CD4-positive, alpha-beta T cell treated with Interleukin-21 for 1 hour (primary cell): ENCODE results near the gene CD164L2.

ENCODE experiments used
- DNase-seq: peaks from one replicate; pipeline ENCODE4 v3.0.0-alpha.2; 2020

The CD164L2 gene

DNA sequence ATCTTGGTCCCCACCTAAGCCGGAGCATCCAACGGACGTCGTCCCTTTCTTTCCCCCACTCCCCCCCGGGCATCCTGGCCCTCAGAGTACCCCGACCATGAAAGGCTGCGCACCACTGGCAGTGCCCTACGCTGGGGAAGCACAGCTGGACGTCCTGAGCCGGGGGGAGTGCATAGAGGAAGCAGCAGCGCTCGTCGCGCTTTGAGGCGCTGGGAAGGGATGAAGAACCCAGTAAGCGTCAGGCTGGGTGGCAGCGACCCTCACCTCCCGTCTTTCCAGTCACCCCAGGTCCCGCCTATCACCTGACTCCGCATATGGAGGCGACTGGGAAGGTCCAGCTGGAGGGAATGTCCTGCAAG, 22.1 kb downstream of the CD164L2 start:
- DNase-seq, result no peak

DNA sequence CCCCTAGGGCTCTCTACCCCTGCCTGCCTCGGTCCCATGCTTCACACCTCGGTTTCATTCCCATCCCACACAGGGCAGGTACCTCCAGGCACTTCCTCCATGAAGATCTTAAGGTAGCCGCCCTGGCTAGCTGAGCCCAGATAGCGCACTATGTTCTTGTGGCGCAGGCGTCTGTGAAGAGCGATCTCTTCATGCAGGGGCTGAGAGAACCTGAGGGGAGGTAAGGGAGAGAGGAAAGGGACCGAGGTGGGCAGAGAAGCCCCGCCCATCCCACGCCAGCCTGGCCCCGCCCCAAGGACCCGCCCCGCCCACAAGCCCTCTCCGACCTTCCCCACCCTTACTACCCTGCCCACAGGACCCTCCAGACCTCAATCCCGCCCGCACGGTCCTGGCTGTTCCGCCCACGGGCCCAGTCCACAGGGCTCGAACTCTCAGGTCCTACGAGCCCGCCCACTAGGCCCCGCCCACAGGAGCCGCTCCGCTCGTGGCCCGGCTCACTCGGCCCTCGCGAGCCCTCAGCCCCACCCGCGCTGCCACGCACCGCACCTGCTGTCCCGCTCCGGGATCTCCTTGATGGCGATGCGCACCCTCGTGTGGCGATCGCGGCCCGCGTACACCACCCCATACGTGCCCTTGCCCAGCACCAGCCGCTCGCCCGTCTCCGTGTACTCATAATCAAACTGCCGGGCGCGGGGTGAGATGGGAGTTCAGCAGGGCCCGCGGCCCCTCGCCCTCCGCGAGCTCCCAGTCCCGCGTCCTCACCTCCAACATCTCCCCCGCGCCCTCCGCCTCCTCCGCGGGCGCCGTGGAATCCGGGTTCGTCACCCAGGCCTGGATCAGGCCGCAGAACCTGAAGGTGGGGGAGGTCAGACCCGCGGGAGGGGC, 22.7 kb downstream of the CD164L2 start:
- peak; percentile 67 for DNase-seq

DNA sequence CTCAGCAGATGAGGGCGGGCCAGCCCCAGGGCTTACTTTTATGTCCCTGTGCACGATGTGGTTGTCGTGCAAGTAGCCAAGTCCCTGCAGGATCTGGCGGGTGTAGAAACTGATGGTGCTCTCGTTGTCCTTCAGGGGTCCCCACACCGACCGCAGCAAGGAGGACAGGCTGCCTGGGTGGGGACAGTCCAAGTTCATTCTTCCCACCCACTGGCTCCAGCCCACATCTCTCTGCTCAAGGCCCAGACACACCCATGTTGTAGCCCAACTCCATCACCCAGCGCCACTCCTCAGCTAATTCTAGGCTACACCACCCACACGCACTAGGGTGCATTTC, 23.3 kb downstream of the CD164L2 start:
- DNase-seq, result no peak

DNA sequence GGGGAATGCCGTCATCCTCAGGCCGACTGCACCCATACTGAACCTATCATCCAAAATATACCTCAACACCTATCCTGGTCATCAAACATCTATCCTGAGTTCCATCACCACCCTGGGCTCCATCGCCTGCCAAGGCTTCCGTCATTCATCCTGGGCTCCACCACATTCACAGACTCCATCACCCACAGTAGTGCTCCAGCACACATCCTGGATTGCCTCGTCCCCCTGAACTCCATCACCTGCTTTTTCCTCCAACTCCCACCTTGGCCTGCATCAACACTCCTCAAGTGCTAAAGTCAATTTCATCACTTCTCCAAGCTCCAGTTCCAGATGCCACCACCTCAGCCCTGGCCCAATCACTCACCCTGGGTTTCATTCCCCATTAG, 24.2 kb downstream of the CD164L2 start:
- no peak for DNase-seq

DNA sequence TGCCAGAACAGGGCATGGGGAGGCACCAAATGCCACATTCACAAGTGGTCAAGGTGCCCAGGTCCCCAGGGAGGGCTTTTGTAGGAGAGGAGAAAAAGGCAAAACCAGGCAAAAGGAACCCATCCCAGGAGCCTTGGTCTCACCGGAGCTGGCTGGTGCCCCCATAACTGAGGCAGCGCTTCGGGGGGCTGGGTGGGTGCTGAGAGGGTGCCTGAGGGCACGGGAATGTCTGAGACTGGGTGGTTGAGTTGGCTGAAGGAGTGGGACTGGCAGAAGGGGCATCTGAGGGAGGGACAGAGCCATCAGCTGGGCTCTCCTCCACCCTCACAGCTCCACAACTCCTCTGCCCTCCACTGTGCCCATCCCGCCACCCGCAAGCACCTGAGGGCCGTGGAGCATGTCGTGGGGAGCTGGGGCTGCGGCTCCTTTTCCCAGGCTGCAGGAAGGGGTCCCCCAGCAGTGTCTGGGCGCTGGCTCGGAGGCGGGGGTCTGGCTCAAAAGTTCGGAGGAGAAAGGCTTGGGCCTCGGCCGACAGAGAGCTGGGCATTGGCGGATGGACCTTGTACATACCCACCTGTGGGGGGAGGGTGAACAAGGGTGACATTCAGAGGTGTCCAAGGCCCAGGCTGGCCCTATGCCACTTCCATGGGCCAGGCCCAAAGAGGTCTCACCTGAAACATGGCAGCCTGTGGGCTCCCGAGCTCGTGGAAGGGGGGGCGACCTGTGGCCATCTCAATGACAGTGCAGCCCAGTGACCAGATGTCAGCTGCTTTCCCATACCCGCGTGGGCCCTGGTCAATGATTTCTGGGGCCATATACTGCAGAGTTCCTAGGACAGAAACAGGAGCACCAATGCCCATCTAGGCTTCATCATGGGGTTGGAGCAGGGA, 24.9 kb downstream of the CD164L2 start:
- no peak for DNase-seq

DNA sequence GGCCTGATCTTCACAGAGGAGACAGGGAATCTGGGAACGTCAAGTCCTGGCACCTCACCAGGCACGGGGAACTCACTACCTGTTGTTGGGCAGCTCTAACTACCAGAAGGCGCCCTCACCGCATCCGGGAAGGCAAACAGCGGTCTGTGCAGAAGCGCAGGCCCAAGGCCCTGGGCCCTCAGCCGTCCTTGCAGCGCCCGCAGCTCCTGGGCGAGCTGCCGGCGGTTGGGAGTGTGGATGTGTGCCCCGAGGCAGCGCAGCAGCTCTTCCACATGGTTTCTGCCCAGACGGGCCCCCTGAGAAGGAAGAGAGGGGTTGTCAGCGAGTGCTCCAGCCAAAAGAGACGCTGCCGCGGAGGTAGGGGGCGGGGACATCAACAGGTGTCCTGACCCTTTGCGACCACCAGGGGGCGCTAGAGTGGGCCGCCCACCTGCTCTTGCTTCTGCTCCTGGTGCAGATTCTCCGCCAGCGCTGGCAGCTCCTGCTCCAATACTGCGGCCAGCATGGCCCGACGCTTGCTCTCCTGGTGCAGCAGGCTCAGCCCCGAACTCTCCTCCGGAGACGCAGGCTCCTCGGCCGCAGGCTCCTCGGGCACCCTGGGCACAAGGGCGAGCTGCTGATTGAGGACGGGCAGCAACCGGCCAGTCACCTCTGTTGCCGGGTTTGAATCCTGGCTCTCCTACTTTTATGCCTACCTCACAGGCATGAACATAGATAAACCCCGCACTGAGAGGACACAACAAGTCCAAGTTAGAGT, 25.7 kb downstream of the CD164L2 start:
- peak; percentile 85 for DNase-seq

DNA sequence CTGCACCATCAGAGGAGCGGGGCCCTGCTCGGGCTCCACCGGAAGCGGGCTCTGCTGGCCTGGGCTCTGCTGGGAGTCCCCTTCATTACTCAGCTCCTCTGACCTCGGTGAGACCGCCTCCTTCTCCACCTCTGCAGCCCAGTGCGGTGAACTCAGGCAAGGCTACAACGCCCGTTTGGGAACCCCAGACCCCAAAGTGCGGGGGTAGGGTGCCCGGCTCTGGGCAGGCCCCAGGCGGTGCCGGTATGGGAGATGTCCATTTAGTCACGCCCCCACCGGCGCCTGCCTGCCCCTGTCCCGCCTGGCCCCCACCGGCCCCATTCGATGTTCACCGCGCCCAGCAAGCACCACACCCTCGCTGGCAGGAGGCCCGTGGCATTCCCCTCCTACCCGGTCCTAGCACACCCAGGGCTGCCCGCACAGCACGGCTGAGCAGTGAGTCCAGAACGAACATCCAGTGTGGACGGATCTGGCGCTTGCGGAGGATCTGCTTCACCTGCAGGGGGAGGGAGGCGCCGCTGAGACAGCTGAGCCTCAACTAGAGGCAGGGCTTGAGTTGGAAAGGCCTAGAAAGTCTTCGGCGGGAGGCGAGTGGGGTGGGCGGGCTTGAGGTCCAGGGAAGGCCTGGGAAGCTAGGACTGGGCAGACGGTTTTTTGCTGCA, 26.4 kb downstream of the CD164L2 start:
- peak; percentile 63 for DNase-seq

DNA sequence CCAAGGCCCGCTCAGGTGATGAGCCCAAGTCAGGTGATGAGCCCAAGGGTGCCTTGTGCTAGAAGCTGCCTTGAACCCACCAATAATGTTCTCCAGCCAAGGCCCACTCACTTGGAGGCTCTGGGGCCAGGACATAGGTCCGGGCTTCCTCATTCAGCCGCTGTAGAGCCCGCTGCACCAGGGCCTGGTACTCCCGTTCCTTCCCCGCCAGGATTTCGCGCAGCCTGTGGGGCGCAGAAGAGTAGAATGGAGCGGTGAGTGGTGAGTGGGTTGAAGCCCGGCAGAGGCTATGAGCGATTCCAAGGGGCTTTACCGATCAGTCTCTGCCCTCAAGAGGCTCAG, 26.9 kb downstream of the CD164L2 start:
- no peak for DNase-seq

DNA sequence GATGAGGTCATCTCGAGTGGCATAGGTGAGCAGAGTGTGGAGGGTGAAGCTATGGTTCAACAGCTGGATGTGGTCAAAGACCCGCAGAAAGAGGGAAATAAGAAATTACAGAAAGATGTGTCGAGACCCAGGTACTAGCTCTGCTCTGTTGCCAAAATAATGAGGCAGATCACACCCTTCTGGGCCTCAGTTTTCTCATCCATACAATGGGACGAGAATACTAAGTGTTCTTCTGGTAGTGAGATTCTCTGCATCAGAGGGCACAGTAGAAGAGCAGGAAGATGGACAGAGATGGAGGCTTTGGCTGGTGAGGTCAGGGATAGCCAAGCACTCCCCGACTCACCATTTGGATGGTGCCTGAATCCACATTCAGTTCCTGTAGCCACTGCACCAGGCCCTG, 27.4 kb downstream of the CD164L2 start:
- no peak for DNase-seq

DNA sequence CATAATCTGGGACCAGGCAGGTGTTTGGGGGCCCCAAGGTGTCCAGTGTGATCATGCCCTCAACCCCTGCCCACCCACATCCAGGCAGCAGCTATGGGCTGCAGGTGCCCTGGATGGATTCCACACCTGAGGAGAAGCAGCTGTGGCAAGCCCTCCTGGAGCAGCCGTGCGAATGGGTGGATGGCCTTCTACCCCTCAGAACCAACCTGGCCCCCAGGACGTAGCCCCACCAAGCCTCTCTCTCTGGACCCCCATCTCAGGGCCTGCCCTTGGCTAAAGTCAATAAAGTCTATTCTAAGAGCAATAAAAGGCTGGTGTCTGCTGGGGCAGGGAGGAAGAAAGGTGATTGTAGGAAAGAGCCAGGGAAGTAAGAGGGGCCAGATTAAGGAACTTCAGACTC, 29.5 kb downstream of the CD164L2 start:
- DNase-seq, result no peak

DNA sequence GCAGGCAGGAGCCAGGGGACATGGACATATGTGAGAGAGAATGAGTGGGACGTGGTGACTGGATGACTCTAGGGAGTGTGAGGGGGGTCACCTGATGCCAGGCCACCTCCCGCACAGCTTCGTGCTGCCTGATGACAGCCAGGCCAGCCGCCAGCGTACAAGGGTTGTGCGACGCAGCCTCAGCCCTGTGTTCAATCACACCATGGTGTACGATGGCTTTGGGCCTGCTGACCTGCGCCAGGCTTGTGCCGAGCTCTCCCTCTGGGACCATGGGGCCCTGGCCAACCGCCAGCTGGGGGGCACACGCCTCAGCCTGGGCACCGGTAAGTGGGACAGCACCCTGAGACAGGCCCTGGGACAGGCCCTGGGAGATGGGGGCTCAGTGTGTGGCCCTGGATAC, 30.0 kb downstream of the CD164L2 start:
- no peak for DNase-seq

DNA sequence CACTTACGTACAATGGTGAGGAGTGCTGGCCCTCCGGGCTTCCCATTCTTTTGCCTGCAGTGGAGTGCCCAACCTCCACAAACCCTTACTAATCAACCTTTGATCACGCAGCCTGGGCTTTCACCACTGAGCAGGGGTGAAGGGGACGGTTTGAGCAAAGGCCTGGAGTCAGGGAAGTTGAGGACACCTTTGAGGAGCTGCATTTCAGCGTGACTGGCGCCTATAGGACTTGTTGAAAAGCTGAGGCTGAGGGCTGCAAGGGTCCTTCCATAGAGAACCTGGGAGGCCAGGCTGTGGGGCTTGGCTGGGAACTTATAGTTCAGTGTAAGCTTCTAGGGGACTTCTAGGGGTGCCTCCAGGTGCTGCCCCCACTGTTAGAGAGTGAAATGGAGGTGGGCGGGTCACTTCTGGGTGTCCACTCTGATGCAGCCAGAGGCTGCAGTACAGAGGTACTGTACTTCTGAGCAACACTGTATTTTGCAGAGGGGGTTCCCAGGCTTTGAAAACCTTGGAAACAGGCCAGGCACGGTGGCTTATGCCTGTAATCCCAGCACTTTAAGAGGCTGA, 31.5 kb downstream of the CD164L2 start:
- no peak for DNase-seq

DNA sequence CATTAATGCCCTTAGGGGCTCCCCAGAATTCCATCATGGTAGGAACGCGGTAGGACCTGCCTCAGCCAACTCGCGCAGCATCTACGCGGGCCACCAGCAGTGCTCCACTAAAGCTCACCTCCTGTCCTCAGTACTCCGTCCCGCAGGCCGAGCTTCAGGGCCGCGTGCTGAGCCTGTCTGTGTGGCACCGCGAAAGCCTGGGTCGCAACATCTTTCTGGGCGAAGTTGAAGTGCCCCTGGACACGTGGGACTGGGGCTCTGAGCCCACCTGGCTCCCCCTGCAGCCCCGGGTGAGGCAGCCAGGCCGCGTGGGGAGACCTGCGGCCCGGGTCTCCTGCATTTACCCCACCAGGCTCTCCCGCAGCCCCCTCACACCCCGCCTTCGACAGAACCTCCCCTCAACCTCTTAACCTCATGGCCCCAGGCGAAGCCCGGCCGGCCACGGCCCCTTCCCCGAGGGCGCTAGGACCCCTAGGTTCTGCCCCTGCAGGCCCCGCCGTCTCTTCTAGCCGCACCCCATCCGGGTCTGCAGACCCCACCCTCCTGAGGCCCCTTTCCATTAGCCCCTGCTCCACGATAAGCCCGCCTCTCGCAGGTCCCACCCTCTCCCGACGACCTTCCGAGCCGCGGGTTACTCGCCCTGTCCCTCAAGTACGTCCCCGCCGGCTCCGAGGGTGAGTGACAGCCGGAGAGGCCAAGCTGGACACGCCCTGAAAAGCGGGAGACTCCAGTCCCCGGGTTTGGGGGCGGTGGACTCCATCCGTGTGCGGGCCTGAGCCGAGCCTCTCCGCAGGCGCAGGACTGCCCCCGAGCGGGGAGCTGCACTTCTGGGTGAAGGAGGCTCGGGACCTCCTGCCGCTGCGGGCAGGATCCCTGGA, 32.2 kb downstream of the CD164L2 start:
- no peak for DNase-seq

DNA sequence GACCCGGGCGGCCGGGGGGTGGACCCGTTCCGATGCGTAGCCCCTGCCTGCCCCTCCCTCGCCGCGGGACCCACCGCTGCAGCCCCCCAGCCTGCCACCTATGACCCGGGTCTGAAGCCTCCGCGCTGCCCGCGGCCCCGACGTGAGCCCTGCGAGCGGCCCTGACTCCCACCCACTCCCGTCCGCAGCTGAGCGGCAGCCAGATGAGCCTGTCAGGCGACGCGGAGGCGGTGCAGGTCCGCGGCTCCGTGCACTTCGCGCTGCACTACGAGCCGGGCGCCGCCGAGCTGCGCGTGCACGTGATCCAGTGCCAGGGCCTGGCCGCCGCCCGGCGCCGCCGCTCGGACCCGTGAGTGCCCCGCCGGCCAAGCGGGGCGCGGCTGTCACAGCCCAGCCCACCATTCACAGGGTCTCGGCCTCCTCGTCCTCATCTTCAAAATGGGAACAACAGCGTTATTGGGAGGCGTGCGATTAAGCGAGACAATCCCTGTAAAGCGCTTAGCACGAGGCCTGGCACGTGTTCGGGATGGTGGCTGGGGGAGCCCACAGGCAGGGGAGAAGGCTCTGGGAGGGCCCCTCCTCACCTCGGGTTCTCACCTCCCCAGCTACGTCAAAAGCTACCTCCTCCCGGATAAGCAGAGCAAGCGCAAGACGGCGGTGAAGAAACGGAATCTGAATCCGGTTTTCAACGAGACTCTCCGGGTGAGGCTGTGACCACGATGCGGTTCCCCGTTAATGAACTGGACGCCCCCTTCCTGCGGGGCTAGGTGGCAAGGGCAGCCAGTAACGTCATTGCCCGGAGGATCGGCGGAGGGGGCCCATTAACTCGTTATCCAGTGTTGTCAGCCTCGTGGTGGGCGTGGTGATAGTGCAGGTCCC, 33.1 kb downstream of the CD164L2 start:
- DNase-seq, result no peak

DNA sequence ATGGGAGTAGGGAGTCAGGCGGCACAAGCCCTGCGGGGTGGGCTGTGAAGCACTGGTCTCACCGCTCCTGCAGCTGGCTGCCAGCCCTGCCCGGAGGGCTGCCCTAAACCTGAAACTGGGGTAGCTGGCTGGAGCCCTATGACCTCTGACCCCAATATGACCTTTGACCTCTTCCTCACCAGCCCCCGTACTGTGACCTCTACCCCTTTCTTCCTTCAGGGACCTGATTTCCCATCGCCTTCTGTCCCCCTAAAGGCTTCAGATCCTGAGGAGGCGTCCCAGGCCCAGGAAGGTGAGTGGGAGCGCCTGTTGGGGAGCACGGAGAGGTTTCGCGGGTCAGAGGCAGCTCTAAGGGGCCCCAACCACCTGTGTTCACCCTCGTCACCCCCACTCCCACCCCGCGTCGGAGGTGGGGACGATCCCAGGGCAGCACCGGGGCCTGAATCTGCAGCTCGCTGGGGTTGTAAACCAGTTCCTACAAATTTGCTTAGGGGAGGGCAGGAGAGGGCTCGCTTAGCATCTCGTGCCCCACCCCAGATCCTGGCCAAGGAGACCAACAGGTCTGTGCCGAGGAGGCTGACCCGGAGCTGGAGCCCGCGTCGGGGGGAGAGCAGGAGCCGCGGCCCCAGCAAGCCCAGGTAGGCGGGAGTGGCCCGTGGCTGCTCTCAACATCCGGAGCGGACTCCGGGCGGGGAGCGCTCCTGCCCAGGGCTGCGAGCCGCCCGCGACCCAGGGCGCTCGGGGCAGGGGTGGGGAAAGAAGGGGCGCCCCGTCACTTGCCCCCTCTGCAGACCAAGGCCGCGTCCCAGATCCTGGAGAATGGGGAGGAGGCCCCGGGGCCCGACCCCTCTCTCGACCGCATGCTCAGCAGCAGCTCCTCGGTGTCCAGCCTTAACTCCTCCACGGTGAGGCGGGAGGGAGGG, 34.0 kb downstream of the CD164L2 start:
- peak; percentile 45 for DNase-seq

DNA sequence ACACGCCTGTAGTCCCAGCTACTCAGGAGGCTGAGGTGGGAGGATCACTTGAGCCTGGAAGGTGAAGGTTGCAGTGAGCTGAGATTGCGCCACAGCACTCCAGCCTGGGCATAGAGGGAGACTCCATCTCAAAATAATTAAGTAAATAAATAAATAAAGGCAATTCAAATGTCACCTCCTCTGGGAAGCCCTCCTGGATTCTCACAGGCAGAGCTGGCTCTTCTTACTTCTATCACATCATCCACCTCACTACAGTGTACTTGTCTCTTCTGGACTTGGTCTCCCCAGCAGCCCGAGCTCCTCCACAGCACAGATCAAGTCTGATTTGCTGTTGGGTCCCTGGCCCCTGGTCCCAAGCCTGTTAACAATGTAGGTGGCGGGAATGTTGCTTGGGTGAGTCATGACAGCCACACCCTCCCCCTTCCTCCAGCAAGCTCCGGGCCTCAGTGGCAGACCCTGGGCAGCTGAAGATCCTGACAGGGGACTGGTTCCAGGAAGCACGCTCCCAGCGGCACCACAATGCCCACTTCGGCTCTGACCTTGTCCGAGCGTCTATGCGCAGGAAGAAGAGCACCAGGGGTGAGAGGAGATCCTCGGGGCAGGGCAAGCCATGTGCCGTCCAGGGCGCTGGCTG, 36.0 kb downstream of the CD164L2 start:
- DNase-seq, result no peak

DNA sequence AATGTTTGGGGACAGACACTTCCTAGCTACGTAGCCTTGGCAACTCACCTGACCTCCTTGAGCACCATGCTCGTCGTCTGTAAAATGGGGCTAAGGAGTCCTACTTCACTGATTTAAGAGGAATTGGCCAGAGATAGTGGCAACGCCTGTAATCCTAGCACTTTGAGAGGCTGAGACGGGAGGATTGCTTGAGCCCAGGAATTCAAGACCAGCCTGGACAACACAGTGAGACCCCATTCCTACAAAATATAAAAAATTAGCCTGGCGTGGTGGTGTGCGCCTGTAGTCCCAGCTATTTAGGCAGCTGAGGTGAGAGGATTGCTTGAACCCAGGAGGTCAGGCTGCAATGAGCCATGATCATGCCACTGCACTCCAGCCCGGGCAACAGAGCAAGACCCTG, 36.8 kb downstream of the CD164L2 start:
- DNase-seq, result no peak

DNA sequence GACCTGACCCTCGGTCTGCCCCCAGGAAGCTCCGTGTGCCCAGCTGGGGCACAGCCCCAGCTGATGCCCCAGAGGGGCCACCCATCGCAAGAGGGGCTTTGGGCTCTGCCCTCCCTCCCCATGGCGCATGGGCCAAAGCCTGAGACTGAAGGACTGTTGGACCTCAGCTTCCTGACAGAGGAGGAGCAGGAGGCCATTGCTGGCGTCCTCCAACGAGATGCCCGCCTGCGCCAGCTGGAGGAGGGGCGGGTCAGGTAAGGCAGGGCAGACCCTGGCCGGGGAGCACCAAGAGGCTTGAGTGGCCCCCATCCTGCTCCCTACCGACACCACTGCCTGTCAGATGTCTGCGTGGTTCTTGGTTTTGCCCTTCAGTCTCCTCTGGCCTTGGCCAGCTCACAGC, 37.9 kb downstream of the CD164L2 start:
- DNase-seq, result no peak

DNA sequence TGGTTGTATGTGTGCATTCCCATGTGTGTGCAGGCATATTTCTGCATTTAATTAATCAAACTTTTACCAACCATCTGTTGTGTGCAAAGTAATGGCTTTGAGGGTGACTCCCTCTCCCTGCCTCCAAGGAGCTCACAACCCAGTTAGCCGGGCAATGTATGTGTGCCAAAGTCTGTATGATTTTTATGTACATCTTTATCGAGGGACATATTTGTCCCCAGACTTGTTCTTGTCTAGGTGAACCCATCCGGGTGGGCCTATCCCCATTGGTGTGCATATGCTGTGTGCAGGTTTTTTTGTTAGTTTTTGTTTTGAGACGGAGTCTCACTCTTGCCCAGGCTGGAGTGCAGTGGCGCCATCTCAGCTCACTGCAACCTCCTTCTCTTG, 39.5 kb downstream of the CD164L2 start:
- DNase-seq, result no peak
